ENCODE data around the gene ANKRD62.

- peak in 1 of 2 donors; percentile 16 for TF ChIP-seq CTCF (IDR thresholded peaks at IDR 0.05)
- TF ChIP-seq EP300 (IDR thresholded peaks at IDR 0.05) = no peak
Observed at GRCh38 chr18:12121175-12122042, 27.8 kb downstream of the ANKRD62 start.

All from suprapubic skin (tissue), 3 donors.